NCI-H2029 treated with DMSO at 0.1 percent for 48 hours (cell line): Measurements from ENCODE around the gene EIF2AK2.
"Not testable (repeated sequence)": the region's sequence is repeated elsewhere in the genome, so short reads cannot be mapped to it uniquely, and the experiment has no call there.

Experiments
- DNase-seq: peaks from one replicate; lab custom pipeline; 2025; lab: John Stamatoyannopoulos, UW

Gene EIF2AK2

DNA sequence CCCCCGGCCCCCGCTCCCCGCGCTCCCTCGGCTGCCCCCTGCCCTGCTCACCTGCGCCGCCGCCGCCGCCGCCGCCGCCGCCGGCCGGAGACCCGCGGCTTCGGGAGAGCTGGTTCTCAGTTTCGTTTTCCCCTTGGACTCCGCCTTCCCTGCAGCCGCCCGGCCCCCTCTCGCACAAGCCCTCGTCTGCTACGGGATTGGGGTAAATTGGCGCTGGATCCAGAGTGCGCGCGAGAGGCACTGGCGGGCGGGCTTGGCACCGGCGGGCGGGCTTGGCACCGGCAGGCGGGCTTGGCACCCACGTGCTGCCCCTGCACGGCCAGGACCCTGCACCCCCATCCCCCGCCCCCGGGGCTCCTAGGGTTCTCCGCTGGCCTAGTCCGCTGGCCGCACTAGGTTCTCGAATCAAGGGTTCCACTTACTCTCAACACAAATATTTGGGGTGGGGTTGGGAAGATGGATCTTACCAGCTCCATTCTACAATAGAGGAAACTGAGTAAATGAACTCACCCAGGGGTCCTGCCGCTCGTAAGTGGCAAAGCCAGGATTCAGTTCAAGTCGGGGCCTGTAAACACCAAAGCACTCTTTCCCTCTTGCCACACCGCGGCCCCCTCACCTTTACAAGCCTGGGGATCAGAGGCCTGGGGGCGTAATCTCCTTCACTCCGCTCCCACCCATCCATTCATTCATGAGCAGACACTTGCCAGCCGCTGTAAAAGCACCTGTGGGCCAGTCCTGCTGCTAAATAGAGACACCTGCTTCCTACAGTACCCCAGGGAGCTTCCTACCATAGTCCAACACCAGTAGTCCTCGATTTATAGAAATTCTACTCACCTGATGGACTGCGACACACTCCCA is at the start of gene EIF2AK2:
Gene EIF2AK2 (minus strand): TSS at position 124 of the 858 bp plus-strand sequence. CDS start 9,174 bp downstream, outside the sequence.
- peak; percentile 49 for DNase-seq

DNA sequence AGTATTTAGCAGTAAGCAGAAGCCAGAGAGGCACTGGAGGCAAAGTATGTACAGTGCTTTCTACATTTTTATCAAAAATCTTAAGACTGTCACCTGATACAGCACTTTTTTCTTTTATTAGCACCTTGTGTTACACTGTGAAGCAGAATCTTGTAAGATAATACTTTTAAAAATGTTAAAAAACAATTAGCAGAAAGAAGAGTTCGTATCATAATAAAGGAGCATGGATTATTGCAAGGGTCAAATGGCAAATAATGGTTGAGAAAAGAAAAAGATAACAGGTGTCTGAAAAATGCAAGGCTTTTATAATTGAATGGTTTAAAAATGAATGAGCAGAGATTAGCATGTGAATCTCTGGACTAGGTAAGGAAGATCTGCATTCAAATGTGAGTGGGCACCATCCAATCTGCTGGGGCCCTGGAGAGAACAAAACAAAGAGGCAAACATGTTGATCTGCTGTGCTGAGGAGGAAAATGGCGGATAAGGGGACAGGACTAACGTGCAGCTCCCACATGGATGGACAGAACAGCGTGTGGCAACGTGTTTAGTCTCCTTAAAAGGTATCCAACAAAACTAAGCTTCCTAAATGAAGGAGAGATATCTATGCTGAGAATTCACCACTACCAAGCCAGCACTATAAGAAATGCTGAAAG is 49.0 kb upstream of the EIF2AK2 start:
- no peak for DNase-seq

DNA sequence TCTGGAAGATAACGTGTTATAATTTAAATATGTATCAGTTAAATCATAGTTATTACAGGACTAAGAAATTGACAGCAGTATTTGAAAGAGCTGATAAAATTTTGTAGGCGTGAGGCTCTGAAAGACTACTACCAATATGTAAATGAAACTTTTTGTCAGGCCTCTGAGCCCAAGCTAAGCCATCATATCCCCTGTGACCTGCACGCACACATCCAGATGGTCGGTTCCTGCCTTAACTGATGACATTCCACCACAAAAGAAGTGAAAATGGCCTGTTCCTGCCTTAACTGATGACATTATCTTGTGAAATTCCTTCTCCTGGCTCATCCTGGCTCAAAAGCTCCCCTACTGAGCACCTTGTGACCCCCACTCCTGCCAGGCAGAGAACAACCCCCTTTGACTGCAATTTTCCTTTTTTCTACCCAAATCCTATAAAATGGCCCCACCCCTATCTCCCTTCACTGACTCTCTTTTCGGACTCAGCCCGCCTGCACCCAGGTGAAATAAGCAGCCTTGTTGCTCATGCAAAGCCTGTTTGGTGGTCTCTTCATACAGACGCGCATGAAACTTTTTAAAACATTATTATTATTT is 48.4 kb upstream of the EIF2AK2 start:
- not testable (repeated sequence) for DNase-seq

DNA sequence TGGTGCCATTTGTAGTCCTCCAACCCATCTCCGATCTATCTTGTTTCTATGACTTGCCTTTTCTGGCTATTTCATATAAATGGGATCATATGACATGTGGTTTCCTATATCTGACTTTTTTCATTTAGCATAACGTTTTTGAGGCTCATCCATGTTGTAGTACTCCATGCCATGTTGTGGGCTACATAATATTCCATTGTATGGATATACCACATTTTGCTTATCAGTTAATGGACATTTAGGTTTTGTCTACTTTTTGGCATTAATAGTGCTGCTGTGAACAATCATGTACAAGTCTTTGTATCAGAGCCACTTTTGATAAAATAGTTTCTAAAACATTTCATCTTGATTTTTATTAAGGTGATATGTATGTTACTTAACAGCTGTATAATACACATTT is 46.9 kb upstream of the EIF2AK2 start:
- no peak for DNase-seq

DNA sequence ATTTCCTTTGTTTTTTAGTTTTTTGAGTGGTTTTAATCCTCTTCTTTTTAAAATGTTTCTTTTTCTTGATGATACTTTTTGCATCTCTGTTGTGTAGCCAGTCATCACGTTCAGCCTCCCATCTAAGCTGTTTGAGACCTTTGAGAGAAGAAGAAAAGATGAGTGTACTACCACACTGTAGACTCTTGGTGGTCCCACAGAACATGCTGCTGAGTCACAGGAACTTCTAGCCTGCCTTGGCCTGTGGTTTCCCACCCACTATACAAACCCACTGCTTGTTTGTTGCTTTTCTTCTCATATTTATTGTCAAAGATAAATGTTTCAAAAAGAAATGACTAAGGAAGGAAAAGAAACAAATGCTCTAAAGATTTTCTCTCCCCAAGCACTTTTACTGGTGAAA is 45.0 kb upstream of the EIF2AK2 start:
- no peak for DNase-seq

DNA sequence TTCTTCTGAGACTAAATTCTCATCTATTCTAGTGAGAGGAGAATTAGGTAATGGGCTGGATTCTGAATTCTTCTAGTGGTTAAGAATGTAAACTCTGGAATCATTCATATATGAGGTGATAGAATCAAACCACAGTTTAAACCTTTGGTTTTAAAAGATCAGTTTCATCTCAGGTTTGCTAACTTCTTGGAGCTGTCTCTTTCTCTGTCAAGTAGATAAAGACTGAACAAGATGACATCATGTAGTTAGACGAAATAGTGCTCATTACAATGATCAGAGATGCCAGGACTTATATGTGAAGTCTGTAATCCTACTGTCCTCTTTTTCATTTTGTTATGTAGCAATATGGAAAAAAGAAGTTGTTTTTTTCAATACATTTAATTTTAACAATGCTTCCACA is 44.4 kb upstream of the EIF2AK2 start:
- no peak for DNase-seq

DNA sequence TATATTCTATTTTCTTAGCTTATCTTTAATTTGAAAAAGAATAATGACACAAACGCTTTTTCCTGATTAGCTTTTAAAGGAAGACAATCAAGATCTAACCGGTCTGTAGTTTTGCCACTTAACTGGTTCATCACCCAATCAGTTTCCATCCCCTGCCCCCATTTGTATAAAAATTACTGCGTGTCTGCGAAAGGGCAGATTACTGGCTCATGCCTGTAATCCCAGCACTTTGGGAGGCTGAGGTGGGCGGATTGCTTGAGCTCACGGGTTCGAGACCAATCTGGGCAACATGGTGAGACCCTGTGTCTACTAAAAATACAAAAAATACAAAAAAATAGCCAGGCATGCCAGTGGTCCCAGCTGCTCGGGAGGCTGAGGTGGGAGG is 41.9 kb upstream of the EIF2AK2 start:
- no peak for DNase-seq

DNA sequence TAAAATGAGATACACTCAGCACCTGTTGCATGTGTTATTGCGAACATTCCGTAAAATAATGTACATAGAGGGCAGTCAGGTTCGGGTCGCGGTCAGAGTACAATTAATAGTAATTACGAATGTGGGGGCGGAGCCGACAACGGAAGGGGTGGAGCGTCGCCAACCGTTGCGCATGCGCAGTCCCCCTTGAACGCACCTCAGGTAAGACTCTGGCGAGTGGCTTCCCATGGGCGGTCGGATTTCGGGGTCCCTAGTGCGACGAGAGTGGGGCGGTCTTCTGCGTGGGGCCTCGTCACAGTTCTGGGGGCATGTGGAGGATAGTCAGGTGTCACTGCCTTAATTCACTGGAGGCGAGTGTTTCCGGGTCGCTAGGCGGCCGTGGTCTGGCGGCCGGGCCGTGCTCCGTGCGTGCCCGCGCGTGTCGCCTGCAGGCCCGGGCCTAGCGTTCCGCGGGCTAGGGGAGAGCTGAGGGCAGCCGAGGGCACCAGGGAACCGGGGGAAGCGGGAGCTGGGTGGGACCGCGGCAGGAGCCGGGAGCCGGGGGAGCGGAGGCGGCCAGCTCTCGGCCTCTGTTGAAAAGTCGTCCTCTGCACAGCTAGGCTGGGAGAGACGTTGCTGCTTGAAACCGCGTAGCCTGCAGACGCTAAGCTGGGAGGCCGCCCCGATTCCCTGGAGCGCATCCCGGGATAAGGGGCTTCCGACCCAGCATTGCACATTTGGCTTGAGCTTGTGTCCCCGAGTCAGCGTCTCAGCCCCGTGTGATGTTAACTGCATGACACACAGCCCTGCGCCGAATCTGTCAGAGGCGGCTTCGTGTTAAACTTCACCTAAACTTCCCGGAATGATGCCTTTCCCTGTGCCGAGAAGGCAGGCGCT is 39.8 kb upstream of the EIF2AK2 start, which contains the start of gene CEBPZOS:
Gene CEBPZOS (plus strand): TSS at position 177 of the 876 bp plus-strand sequence. CDS start 3,209 bp downstream, outside the sequence.
- peak; percentile 49 for DNase-seq

DNA sequence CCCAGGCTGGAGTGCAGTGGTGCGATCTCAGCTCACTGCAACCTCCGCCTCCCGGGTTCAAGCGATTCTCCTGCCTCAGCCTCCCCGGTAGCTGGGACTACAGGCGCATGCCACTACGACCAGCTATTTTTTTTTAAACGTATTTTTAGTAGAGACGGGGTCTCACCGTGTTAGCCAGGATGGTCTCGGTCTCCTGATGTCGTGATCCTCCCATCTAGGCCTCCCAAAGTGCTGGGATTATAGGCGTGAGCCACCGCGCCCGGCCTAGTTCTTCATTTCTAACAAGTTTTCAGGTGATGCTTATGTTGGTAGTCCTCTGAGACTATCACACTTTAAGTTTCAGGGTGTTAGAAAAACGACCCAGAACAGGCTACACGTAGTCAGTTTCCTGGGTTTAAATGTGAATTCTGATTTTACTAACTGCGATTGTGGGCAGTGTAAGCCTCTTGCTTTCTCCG is 39.1 kb upstream of the EIF2AK2 start:
- not testable (repeated sequence) for DNase-seq

DNA sequence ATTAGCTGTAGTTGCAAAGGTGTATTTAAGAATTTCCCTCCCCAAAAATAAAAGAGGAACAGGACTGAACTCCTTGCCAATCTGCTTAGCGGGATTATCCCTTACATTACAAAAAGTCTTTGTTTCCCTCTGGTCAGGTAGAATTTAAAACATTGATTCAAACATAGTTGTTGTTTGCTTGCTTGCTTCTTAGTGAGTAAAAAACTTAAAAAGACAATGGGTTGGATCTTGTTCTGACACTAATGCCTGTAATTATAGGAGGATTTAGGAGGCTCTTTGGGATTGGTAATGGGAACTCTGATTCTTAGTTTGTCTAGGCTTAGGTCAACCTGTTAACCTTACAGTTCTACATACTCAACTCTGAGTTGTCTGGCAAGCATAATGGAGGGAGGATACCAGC is 35.8 kb upstream of the EIF2AK2 start:
- DNase-seq = no peak

DNA sequence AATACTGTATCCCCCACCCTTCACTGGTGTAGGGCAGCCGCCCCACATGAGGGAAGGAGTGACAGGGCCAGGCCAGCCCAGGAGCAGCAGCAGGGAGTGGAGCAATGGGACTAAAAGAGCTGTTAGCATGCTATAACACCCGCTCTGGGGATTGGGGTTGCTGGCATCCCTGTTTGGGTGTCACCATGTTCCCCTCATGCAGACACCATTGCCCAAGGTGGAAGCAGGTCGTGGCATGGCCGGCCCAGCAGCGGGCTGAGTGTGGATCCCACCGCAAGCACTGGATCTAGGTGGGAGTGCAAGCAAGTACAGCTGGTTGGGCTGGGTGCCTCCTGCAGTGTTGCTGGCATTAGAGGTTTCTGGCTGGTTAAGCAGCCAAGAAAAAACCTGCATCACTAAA is 35.0 kb upstream of the EIF2AK2 start:
- DNase-seq = no peak

DNA sequence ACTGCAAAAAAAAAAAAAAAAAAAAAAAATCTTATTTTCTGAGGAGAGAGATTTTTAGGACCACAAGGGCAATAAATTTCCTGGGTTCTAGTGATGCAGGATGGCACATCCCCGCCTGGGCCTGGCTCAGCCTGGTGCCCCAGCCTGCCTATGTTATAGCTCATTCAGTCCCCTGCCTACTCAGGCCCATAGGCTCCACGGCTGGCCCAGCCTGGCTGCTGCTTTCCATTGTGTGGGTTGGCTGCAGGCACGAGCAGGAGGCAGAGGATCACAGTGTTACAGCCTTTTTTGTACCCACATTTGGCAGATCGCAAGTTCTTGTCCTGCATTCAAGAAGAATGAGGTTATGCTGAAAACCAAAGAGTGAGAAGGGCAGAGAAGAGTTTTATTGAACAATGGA is 34.5 kb upstream of the EIF2AK2 start:
- no peak for DNase-seq

DNA sequence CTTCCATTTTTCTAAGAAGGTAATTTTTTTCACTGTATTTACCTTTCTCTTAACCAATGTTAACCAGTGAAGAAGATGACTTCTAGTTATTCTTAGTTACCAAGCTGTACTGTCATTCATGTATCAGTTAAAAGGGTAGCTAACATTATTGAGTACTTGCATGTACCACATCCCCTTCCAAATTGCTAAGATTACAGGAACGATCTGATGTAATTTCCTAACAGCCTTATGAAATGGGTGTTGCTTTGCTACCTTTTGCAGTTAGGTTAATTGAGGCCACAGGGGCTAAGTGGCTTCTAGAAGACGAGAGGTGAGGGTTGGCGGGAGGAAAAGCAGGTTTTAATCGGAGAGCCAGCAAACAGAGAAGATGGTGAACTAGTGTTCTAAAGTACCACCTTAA is 33.5 kb upstream of the EIF2AK2 start:
- DNase-seq = no peak

DNA sequence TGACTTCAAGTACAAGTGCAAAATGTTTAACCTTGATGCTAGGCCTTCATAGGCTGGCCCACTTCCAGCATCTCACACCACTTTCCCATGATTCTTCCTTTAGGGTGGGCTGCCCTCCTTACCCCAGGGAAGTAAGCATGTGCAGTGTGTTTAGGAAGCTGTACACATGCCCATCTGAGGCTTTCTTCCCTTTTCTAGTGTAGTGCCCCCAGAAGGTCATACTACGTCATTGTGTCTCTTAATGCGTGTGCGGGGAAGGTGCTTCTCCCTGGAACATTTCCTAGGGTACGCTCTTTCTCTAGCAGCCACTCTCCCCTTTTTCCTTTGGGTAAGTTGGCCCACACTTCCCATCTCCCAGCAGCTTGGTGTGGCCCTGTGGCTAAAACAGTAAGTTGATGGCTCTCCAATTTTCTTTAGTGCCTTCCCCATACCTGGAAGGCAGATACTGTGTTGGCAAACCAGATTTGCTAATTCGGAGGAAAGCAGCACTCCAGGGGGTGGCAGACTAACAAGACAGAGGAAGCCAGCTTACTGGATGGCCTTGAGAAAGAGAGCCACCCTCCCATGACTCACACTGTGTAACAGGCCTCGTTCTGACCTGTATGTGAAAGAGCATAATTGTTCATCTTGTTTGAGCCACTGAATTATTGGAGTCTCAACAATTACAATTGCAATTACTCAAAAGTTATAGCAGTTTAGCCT is 32.8 kb upstream of the EIF2AK2 start:
- DNase-seq = no peak

DNA sequence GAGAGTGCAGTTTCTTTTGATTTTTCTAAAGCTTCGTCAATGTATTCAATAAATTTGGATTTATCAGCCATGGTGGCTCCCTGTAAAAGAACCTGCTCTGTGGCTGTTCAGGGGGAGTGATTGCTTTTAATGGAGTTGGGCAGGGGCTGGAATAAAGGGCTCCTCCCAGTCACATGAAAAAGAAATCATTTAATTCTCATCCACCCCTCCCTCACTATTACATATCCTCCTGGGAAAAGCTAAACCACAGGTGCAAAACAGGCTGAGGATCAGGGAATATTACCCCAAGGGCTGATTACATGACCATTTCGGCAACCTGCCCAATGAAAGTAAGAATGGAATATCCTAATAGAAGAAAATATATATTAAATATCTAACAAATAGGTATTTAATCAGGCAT is 31.8 kb upstream of the EIF2AK2 start, which contains the start of gene SULT6B1:
Gene SULT6B1 (minus strand): TSS at position 101 of the 400 bp plus-strand sequence. CDS start 30 bp downstream, at position 71.
- no peak for DNase-seq

DNA sequence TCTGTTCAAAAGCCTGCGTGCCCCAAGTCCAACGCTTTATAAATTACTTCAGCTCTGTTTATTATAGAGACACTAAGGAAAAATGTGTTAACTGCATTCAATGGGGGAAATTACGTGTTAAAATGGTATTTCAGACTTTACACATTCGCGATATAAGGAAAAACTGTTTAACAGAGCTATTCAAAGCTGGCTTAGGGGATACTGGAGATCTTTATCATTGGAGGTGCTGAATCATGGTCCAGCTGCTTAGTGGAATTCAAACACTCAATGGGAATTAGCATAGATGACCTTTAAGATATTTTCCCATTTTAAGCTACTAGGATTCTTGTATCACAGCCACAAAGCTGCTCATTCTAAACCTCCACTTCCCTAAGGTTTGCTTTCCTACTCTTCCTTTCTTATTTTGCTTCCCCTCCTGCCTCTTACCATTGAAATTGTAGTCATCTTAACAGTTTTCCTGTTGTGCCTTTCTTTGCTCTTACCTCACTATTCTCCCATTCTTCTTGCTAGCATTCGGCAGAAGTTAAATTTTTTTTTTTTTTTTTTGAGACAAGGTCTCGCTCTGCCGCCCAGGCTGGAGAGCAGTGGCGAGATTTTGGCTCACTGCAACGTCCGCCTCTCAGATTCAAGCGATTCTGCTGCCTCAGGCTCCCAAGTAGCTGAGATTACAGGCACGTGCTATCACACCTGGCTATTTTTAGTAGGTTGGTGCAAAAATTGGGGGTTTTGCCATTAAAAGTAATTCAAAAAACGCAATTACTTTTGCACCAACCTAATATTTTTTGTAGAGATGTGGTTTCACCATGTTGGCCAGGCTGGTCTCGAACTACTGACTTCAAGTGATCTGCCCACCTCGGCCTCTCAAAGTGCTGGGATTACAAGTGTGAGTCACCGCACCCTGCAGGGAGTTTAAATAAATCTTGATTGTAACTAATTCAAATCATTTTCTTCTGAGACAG is 25.2 kb upstream of the EIF2AK2 start:
- no peak for DNase-seq

DNA sequence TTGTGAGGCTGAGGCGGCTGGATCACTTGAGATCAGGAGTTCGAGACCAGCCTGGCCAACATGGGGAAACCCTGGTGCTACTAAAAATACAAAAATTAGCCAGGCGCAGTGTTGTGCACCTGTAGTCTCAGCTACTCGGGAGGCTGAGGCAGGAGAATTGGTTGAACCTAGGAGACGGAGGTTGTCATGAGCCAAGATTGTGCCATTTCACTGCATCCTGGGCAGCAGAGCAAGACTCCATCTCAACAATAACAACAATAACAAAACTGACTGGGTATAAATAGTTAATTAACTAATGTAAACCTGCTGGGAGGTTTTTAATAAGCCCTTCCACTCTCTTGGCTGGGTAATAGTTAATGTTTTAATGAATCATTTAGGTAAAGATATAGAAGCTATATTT is 23.9 kb upstream of the EIF2AK2 start:
- DNase-seq = no peak

DNA sequence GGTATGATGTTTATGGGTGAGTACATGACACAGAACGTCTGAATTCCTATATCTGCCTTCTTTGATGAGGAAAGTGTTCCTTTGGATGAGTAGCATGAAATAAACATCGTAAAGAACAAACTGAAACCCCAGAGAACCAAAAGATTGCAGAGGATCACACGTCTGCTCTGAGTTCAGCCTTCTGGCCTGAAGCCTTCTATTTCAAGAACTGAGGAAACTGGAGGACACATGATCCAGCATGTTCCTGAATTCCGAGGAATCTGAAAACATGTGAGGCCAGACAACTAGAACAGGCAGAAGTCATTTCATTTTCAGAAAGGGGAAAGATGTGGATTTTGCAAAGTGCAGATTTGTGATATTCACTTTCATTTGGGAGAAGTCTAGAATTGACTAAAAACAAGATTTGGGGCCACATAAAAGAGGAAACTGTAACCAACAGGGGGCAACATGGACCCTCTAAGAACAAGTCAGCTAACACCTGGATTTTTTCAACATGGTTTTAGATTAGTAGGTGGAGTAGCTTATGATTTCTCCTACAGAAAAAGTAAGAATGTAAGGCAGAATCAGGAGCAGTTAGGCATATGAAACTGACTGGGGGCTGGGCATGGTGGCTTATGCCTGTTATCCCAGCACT is 23.3 kb upstream of the EIF2AK2 start:
- DNase-seq = no peak

DNA sequence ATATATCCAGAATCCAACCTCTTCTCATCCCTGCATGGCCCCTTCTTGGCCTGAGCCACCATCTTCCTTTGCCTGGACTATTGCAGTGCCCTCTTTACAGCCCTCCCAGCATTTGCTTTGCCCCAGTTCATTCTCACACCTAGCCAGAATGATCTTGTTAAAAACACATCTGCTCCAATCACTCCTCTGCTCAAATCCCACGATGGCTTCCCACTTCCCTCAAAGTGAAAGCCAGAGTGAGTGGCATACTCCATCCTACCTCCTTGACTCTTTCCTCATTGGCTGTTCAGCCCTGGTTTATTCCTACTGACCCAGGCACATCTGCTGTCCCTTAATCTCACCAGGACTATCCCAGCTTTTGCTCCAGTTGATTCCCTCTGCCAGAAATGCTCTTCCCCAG is 17.0 kb upstream of the EIF2AK2 start:
- DNase-seq = no peak

DNA sequence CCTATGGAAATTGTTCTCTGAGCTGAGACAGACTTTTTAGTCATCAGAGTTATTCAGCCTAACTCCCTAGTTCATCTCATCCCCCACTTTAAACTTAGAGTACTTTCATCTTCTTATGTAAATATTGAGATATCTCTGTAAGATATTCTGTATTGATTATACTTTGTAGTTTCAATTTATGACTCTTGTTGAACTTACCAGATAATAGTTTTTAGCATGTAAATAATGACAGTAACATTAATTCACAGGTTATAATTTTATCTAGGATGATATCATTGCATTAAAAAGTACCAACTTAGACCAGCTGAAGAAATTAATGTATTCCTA is 14.8 kb upstream of the EIF2AK2 start:
- DNase-seq = no peak
